ENCODE results near the gene TXLNG.
A peak's percentile ranks its signal among the peaks of the same experiment; 100 is the strongest.

Gene TXLNG

DNA sequence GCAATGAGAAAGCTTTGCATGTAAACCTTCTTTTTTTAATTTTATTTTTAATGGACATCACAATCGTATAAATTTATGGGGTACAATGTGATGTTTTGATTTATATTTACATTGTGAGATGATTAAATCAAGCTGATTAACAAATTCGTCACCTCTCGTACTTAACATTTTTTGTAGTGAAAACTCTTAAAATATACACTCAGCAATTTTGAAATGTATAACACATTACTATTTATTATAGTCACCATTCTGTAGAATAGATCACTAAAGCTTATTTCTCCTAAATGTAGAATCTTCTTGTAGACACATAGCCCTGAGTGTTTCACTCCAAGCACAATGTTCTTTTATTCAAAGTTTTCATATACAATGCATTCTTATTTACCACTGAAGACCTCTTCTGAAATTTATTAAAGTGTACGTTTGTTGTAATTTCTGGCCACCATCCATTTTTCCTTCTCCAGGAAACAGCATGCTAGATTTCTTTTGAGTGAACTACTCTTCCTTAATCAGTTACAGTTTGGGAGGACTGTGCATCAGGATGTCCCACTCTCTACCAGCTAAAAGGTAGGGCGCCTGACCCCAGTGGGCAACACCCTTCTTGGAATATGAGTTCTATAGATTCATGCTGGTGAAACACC, 88.3 kb downstream of the TXLNG start:
- no peak for DNase-seq

GRCh38 chrX:16876696-16877095, 90.4 kb downstream of the TXLNG start:
- DNase-seq: no peak

DNA sequence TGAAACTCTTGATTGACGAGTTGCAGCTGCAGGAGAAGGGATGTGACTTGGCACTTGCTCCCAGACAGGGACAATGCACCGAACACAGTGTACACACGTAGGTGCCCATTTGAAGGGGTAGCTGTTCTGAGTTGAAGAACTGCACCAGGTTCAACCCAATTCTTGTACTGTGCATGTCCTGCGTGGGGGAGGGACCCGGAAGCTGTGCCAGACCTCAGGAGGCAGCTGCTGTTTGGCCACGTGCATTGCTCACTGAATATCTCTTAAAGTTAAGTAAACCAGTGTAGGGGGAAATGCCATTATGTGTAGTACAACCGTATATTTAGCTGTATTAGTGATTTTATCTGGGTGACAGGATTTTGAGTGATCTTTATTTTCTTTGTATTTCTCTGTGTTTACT, 95.9 kb downstream of the TXLNG start:
- DNase-seq: peak; percentile 50

DNA sequence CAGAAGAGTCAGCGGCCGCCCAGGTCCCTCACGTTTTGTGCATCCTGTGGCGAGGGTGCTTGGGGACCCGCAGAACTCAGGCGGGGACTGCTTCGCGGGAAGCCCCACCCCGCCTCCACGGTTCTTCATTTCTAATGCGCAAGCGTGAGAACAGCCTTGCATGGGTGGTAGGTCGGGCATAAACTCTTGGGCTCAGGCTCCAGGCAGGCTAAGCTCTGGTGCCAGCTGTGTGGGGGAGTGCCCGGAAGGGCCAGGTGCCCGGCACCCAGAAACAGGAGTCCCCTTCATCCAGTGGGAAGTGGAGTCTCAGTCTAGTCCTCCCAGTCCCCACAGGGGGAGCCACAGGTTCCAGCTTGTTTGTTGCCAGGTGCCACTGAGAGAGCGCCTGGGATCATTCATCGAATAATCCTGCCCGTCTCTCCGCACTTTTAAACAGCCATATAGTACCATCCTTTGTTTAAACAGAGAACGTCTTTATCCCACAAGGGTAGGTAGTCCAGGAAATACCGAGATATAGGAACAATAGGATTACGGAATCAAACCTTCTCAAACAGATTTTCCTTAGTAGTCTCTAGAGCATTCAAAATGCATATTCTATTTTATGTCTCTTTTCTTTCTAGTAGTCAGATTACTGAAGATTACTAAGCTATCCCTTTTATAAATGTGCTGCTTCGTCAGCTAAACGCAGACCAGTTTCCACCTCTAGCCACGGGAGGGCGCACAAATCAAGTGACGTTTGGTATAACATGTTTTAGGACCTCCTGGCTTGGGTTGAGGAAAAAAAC, 96.6 kb downstream of the TXLNG start:
- peak; percentile 89 for DNase-seq

DNA sequence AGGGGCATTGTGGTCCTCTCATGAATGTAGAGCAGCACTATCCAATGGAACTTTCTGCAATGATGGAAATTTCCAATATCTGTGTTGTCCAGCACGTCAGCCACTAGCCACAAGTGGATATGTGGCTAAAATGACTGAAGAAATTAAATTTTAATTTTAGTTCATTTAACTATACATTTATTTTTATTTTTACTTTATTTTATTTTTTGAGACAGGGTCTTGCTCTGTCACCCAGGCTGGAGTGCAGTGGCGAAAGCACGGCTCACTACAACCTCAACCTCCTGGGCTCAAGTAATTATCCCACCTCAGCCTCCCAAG, 97.2 kb downstream of the TXLNG start:
- no peak for DNase-seq

- DNase-seq: no peak
Measured at GRCh38 chrX:16885628-16886027, 99.4 kb downstream of the TXLNG start.

GRCh38 chrX:16892504-16893362, 106.5 kb downstream of the TXLNG start:
- DNase-seq: peak; percentile 94
